H1 (cell line): ENCODE data around the gene BTN2A1. TPM values are rescaled to one million over a fixed set of nuclear protein-coding genes. Genes with fewer than 3 reads are reported as not detected.

Source experiments
- CTCF ChIA-PET: fragments of 300-600 bp; sonication (Branson Sonifier 250); formaldehyde crosslinking; loops from one replicate; lab custom pipeline; 2021; ENCODE audit not compliant: partially characterized antibody; lab: Charles Lee
- POLR2A ChIA-PET: fragments of 300-600 bp; sonication (Branson Sonifier 250); formaldehyde crosslinking; loops from one replicate; lab custom pipeline; 2021; ENCODE audit warnings: inconsistent platforms; ENCODE audit not compliant: partially characterized antibody; lab: Charles Lee
- DNase-seq, 2 experiments: peaks; one replicate each; pipeline versions ENCODE4 v3.0.0 to v3.0.0-alpha.2; 2010 to 2022; ENCODE audit warnings: low spot score in 2 of 2, low read depth in 1 of 2, mixed read lengths in 1 of 2
- FAIRE-seq: peaks from 2 replicates; lab custom pipeline; 2011; peaks lifted over from hg19 to GRCh38; lab: Jason Lieb, UNC
- H2AFZ ChIP-seq: 2 replicates; pipeline ENCODE4 v1.8.1; 2012; ENCODE audit warnings: low read length, inconsistent platforms
- H2AK5ac ChIP-seq: 2 replicates; pipeline ENCODE4 v1.6.1; 2013; ENCODE audit warnings: low read depth, low read length
- H2BK120ac ChIP-seq: replicated peaks from 2 replicates; pipeline ENCODE3; 2013; ENCODE audit warnings: low read depth, low read length, inconsistent platforms
- H2BK12ac ChIP-seq: 2 replicates; pipeline ENCODE4 v1.6.1; 2013; ENCODE audit warnings: low read depth, low read length
- H2BK15ac ChIP-seq: 2 replicates; pipeline ENCODE4 v1.6.1; 2013; ENCODE audit warnings: low read length
- H2BK20ac ChIP-seq: 2 replicates; pipeline ENCODE4 v1.6.1; 2013; ENCODE audit warnings: low read length
- H2BK5ac ChIP-seq: 2 replicates; pipeline ENCODE4 v1.6.1; 2013; ENCODE audit warnings: low read depth, low read length
- H3K14ac ChIP-seq: 2 replicates; pipeline ENCODE4 v1.6.1; 2013; ENCODE audit warnings: inconsistent platforms; ENCODE audit not compliant: insufficient read length
- H3K18ac ChIP-seq: 2 replicates; pipeline ENCODE4 v1.6.1; 2013; ENCODE audit warnings: low read length; ENCODE audit errors: extremely low read depth
- H3K23ac ChIP-seq: 2 replicates; pipeline ENCODE4 v1.6.1; 2013; ENCODE audit warnings: inconsistent platforms; ENCODE audit not compliant: insufficient read length
- H3K23me2 ChIP-seq: 2 replicates; pipeline ENCODE4 v1.6.1; 2013; ENCODE audit warnings: low read depth, low read length
- H3K27ac ChIP-seq: 2 replicates; pipeline ENCODE4 v1.6.1; 2011; ENCODE audit warnings: low read depth, low read length, inconsistent platforms
- H3K27me3 ChIP-seq, 4 experiments: replicated peaks in 1 of 4; 1 replicate in 1 of 4; 2 replicates in 3 of 4; pipeline versions ENCODE4 v1.6.1 to v1.8.1; 2011 to 2013; ENCODE audit warnings: low read length in 3 of 4, mild to moderate bottlenecking in 3 of 4, inconsistent platforms in 2 of 4, mixed read lengths in 2 of 4, moderate library complexity in 1 of 4; ENCODE audit not compliant: control insufficient read depth in 3 of 4, insufficient read depth in 3 of 4; ENCODE audit errors: extremely low read depth in 1 of 4
- H3K36me3 ChIP-seq, 4 experiments: 2 replicates each; pipeline versions ENCODE4 v1.6.1 to v1.8.1; 2011 to 2013; ENCODE audit warnings: mild to moderate bottlenecking in 4 of 4, low read length in 3 of 4, moderate library complexity in 2 of 4, control low read depth in 1 of 4, inconsistent platforms in 1 of 4; ENCODE audit not compliant: insufficient read depth in 4 of 4, control insufficient read depth in 2 of 4
- H3K4ac ChIP-seq: replicated peaks from 2 replicates; pipeline ENCODE3; 2013; ENCODE audit warnings: low read length, low read depth, mixed read lengths, inconsistent platforms; ENCODE audit not compliant: insufficient read length
- H3K4me1 ChIP-seq, 4 experiments: replicated peaks in 1 of 4; 1 replicate in 1 of 4; 2 replicates in 3 of 4; pipeline versions ENCODE4 v1.6.1 to v1.8.1; 2011 to 2013; ENCODE audit warnings: low read length in 3 of 4, inconsistent platforms in 2 of 4, mixed read lengths in 1 of 4; ENCODE audit not compliant: insufficient read depth in 4 of 4, control insufficient read depth in 3 of 4
- H3K4me2 ChIP-seq, 2 experiments: 2 replicates each; pipeline versions ENCODE4 v1.6.1 to v1.8.1; 2011 to 2013; ENCODE audit warnings: low read depth in 2 of 2, low read length in 2 of 2, control low read depth in 1 of 2, inconsistent platforms in 1 of 2, mild to moderate bottlenecking in 1 of 2; ENCODE audit not compliant: insufficient read depth in 1 of 2
- H3K4me3 ChIP-seq, 4 experiments: fragments of 200-600, 300-600 bp in 1 of 4; sonication (generic), shearing (Covaris generic), sonication (Bioruptor Twin) in 1 of 4; 2 replicates each; pipeline versions ENCODE4 v1.5.1 to v1.8.1; 2011 to 2016; ENCODE audit warnings: low read length in 4 of 4, low read depth in 3 of 4, control low read depth in 2 of 4, inconsistent platforms in 2 of 4, mild to moderate bottlenecking in 2 of 4, mixed read lengths in 1 of 4, moderate library complexity in 1 of 4; ENCODE audit not compliant: insufficient read depth in 2 of 4; ENCODE audit errors: extremely low read depth in 1 of 4
- H3K56ac ChIP-seq: replicated peaks from 2 replicates; pipeline ENCODE3; 2013; ENCODE audit warnings: low read depth, mild to moderate bottlenecking, mixed read lengths, low read length, inconsistent platforms; ENCODE audit not compliant: insufficient read length
- H3K79me1 ChIP-seq: 2 replicates; pipeline ENCODE4 v1.6.1; 2013; ENCODE audit warnings: low read depth, low read length, control low read depth
- H3K79me2 ChIP-seq, 2 experiments: 2 replicates each; pipeline versions ENCODE4 v1.6.1 to v1.8.1; 2012 to 2013; ENCODE audit warnings: low read length in 2 of 2, mild to moderate bottlenecking in 2 of 2, inconsistent platforms in 1 of 2; ENCODE audit not compliant: insufficient read depth in 2 of 2, control insufficient read depth in 1 of 2
- H3K9ac ChIP-seq, 4 experiments: replicated peaks in 1 of 4; 1 replicate in 1 of 4; 2 replicates in 3 of 4; pipeline versions ENCODE4 v1.6.1 to v1.8.1; 2011 to 2013; ENCODE audit warnings: low read depth in 3 of 4, low read length in 3 of 4, control low read depth in 2 of 4, mild to moderate bottlenecking in 2 of 4, moderate library complexity in 2 of 4, inconsistent platforms in 1 of 4; ENCODE audit errors: extremely low read depth in 1 of 4
- H3K9me3 ChIP-seq, 2 experiments: 2 replicates each; pipeline versions ENCODE4 v1.6.1 to v1.8.1; 2012 to 2013; ENCODE audit warnings: mild to moderate bottlenecking in 2 of 2, moderate library complexity in 2 of 2, control low read depth in 1 of 2, inconsistent platforms in 1 of 2, low read depth in 1 of 2, low read length in 1 of 2, mixed read lengths in 1 of 2; ENCODE audit not compliant: insufficient read depth in 2 of 2
- H4K20me1 ChIP-seq, 2 experiments: replicated peaks in 1 of 2; 2 replicates each; pipeline versions ENCODE3 to v1.8.1; 2011 to 2013; ENCODE audit warnings: inconsistent platforms in 2 of 2, low read length in 2 of 2, mild to moderate bottlenecking in 1 of 2; ENCODE audit not compliant: insufficient read depth in 2 of 2, control insufficient read depth in 1 of 2
- H4K5ac ChIP-seq: 2 replicates; pipeline ENCODE4 v1.6.1; 2013; ENCODE audit warnings: low read length, low read depth, mixed read lengths, inconsistent platforms; ENCODE audit not compliant: insufficient read length
- H4K8ac ChIP-seq: 2 replicates; pipeline ENCODE4 v1.8.0; 2013; ENCODE audit warnings: mild to moderate bottlenecking, moderate library complexity, low read length, inconsistent platforms; ENCODE audit not compliant: insufficient read depth; ENCODE audit errors: extremely low read depth
- H4K91ac ChIP-seq: replicated peaks from 2 replicates; pipeline ENCODE3; 2013; ENCODE audit warnings: low read length, mixed read lengths, inconsistent platforms; ENCODE audit not compliant: insufficient read length
- CBX5 ChIP-seq: fragments of 300-800, 300-1000 bp; sonication (generic); IDR thresholded peaks from 2 replicates; pipeline ENCODE4 v1.7.1; 2016; ENCODE audit warnings: antibody characterized with exemption, low read length, low read depth
- KDM5A ChIP-seq: fragments of 200-600 bp; IDR thresholded peaks from 2 replicates; pipeline ENCODE4 v1.7.1; 2012; ENCODE audit warnings: mild to moderate bottlenecking, low read length, inconsistent platforms, mixed read lengths
- MAFK ChIP-seq: IDR thresholded peaks from 2 replicates; pipeline ENCODE4 v1.6.1; 2012; ENCODE audit warnings: low read depth, mild to moderate bottlenecking, improper control_type of control experiment, low read length
- PHF8 ChIP-seq: fragments of 200-600 bp; sonication (generic); conservative IDR thresholded peaks from 2 replicates; pipeline ENCODE4 v1.7.1; 2012; ENCODE audit warnings: low read depth, mild to moderate bottlenecking, inconsistent platforms, low read length, moderate library complexity
- RBBP5 ChIP-seq: IDR thresholded peaks from 2 replicates; pipeline ENCODE4 v1.7.1; 2012; ENCODE audit warnings: low read depth, mild to moderate bottlenecking, inconsistent platforms, low read length, moderate library complexity, borderline replicate concordance
- RFX5 ChIP-seq: IDR thresholded peaks from 2 replicates; pipeline ENCODE4 v1.6.1; 2011; ENCODE audit warnings: low read depth, low read length, improper control_type of control experiment, borderline replicate concordance
- RNF2 ChIP-seq: fragments of 200-900, 300-1000 bp; sonication (generic); IDR thresholded peaks from 2 replicates; pipeline ENCODE4 v1.7.1; 2016; ENCODE audit warnings: borderline replicate concordance, low read depth, mild to moderate bottlenecking, antibody characterized with exemption, low read length; ENCODE audit not compliant: poor library complexity, severe bottlenecking; ENCODE audit errors: missing control alignments
- SUZ12 ChIP-seq: fragments of 200-600 bp; sonication (generic); IDR thresholded peaks from 2 replicates; pipeline ENCODE4 v1.6.1; 2012; ENCODE audit warnings: mild to moderate bottlenecking, inconsistent platforms, low read length, moderate library complexity, mixed read lengths
- USF2 ChIP-seq: IDR thresholded peaks from 2 replicates; pipeline ENCODE4 v1.6.1; 2011; ENCODE audit warnings: low read length, improper control_type of control experiment
- WGBS, 2 experiments: shearing (Covaris generic) in 1 of 2; methylation state at CpG; one replicate each; pipeline versions ENCODE4 v1.1.6 to v1.1.7; 2013 to 2015; ENCODE audit warnings: low lambda C conversion rate in 2 of 2, mixed read lengths in 2 of 2, inconsistent platforms in 1 of 2, low coverage in 1 of 2, missing lambda C conversion rate in 1 of 2; ENCODE audit not compliant: insufficient replicate concordance in 2 of 2, insufficient coverage in 1 of 2, insufficient read length in 1 of 2; ENCODE audit errors: extremely low coverage in 1 of 2, missing lambda C conversion rate in 1 of 2; 5-methylcytosine and 5-hydroxymethylcytosine counted together
- polyA plus RNA-seq, 7 experiments: library from polyadenylated mRNA; depleted of rRNA in 3 of 7; stranded (reverse) in 5 of 7; unstranded in 2 of 7; fragments of >200 nt in 5 of 7; fragments of 200-250 nt in 2 of 7; gene quantifications; 1 replicate in 5 of 7; 2 replicates in 1 of 7; 4 replicates in 1 of 7; pipeline versions ENCODE4 v1.2.1 to v1.2.3, GENCODE V29; 2011 to 2013; ENCODE audit warnings: missing spikeins in 2 of 7, mixed read lengths in 2 of 7
- total RNA-seq: library from RNA; stranded (reverse); fragmentation: NEBNext Ultra II Directional; extraction: Animal tissue kit (Norgen Biotek cat#: 25700); gene quantifications from 2 replicates; pipeline ENCODE4 v1.2.1, GENCODE V29; 2021

Gene BTN2A1
- total and polyA plus RNA-seq, 2 of the 8 experiments (the other 6 are each of a cell fraction or from before 2014, with no cell fraction given): 8.7 to 11.0 TPM

- H3K4me2 ChIP-seq: no peak overlapping the region
- POLR2A ChIA-PET: interaction anchor here (0.6 to 2.5 kb wide), 4 partner anchors 11 to 235 kb away, joined by 3 to 10 read pairs (median 3); a partner anchor contains a TSS
- WGBS, 2 experiments: 94% methylated on average over 5 of the region's 6 CpGs; no CpG with 5 or more reads in 1 of the 2 experiments
These were observed 27.5 kb downstream of the BTN2A1 start for GRCh38 chr6:26485112-26485780.

More at GRCh38 chr6:26485112-26485780, 27.5 kb downstream of the BTN2A1 start:
- H3K27ac ChIP-seq: no peak overlapping the region
- no peak overlapping the region for H4K91ac ChIP-seq
- no peak overlapping the region for H3K18ac ChIP-seq
- no peak overlapping the region for H2BK20ac ChIP-seq
- H4K5ac ChIP-seq: no peak overlapping the region
- CTCF ChIA-PET: interaction anchor here (1.2 to 2.4 kb wide), 2 partner anchors 12 to 30 kb away, joined by 3 to 7 read pairs; no protein-coding TSS in a partner anchor
- H4K20me1 ChIP-seq: no peaks in the 10 kb centered on the region
- no peak overlapping the region for H3K4ac ChIP-seq
- DNase-seq: no peak
- no peak overlapping the region for H2BK15ac ChIP-seq
- no peak overlapping the region for H3K56ac ChIP-seq
- no peaks in the 10 kb centered on the region for H3K27me3 ChIP-seq
- no peaks in the 10 kb centered on the region for H3K36me3 ChIP-seq
- no peak overlapping the region for H2BK12ac ChIP-seq
- no peaks in the 10 kb centered on the region for H3K23me2 ChIP-seq
- H3K79me1 ChIP-seq: no peaks in the 10 kb centered on the region
- H3K9ac ChIP-seq: no peak overlapping the region
- no peak overlapping the region for H2AFZ ChIP-seq
- FAIRE-seq: no peak
- H2AK5ac ChIP-seq: no peak overlapping the region
- H3K4me1 ChIP-seq: no peaks in the 10 kb centered on the region
- no peak overlapping the region for H3K4me3 ChIP-seq
- no peak overlapping the region for H3K14ac ChIP-seq
- H2BK5ac ChIP-seq: no peak overlapping the region
- H3K9me3 ChIP-seq: peaks cover 3 to 6% of the 10 kb centered on the region in 2 experiments; a peak in 2 of 4 replicates
- no peak for TF ChIP-seq CBX5
- no peak for TF ChIP-seq USF2
- TF ChIP-seq SUZ12: no peak
- TF ChIP-seq PHF8: no peak
- no peak for TF ChIP-seq RBBP5
- TF ChIP-seq RNF2: no peak
- TF ChIP-seq MAFK: no peak
- no peak for TF ChIP-seq KDM5A
- no peak for TF ChIP-seq RFX5
- no peaks in the 10 kb centered on the region for H3K79me2 ChIP-seq
- H2BK120ac ChIP-seq: no peak overlapping the region
- H4K8ac ChIP-seq: no peak overlapping the region
- no peak overlapping the region for H3K23ac ChIP-seq
